ENCODE measurements around the gene BARHL2.

BARHL2 gene

DNA sequence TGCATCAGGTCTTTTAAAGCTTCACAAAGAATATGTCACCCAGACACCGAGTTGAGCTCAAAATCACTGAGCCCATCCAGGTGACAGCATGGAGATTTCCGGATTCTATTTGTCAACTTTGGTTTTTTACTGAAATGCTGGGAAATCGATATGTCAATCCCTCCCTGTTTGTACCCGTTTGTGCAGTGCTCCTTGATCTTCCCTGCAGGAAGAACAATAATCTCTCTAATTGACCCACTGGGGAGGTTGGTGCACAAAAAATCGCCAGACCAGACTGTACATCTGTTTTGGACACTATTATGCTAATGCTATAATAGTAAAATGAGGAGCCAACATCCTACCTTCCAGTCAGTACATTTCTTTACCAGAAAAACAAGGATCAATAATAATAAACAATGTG is 1.8 kb downstream of the BARHL2 start:
- no peak overlapping the region for H3K14ac ChIP-seq (ENCODE audit: low read length)
- H2BK15ac ChIP-seq (ENCODE audit: low read length) = no peak overlapping the region
- H2BK12ac ChIP-seq (ENCODE audit: low read length) = no peak overlapping the region
- H4K91ac ChIP-seq (ENCODE audit: low read depth, low read length, poor library complexity) = no peak overlapping the region
- no peak overlapping the region for H3K4me3 ChIP-seq (ENCODE audit: low read length in 2 of 2)
- no peaks in the 10 kb centered on the region for H3K36me3 ChIP-seq (replicated peaks in 1 of 2; ENCODE audit: control insufficient read depth in 2 of 2, insufficient read depth in 2 of 2, low read length in 2 of 2)
- H2BK5ac ChIP-seq (ENCODE audit: low read length) = no peak overlapping the region
- H3K18ac ChIP-seq (ENCODE audit: low read length) = no peak overlapping the region
- no peak overlapping the region for H2AFZ ChIP-seq (ENCODE audit: low read length)
- no peak overlapping the region for H3K27ac ChIP-seq (replicated peaks; ENCODE audit: low read length)
- WGBS, 2 donors (ENCODE audit: extremely low coverage in 2 of 2, insufficient read length in 2 of 2, insufficient replicate concordance in 1 of 2) = no CpG with 5 or more reads among the region's 5 CpGs
- no peak overlapping the region for H4K8ac ChIP-seq (ENCODE audit: low read depth, low read length)
- no peak overlapping the region for H3K9ac ChIP-seq (ENCODE audit: low read depth, low read length, poor library complexity)
- no peak overlapping the region for H3K4me2 ChIP-seq (ENCODE audit: insufficient read depth, low read length, poor library complexity, severe bottlenecking)
- peaks cover 74 to 99% (median 90%) of the 10 kb centered on the region in 3 experiments for H3K27me3 ChIP-seq (ENCODE audit: control insufficient read depth in 3 of 3, insufficient read depth in 3 of 3, low read depth in 1 of 3, low read length in 3 of 3)
- H3K23ac ChIP-seq (ENCODE audit: low read depth, low read length, poor library complexity) = no peak overlapping the region
- H3K4ac ChIP-seq (ENCODE audit: low read length) = no peak overlapping the region
- no peaks in the 10 kb centered on the region for H3K79me1 ChIP-seq (ENCODE audit: low read depth, low read length)
- H2AK5ac ChIP-seq (ENCODE audit: low read depth, low read length) = no peak overlapping the region
- H2BK120ac ChIP-seq (ENCODE audit: low read depth, low read length) = no peak overlapping the region
- no peak for DNase-seq (ENCODE audit: low spot score)
- peaks cover 0 to 7% of the 10 kb centered on the region in 2 donors for H3K4me1 ChIP-seq (ENCODE audit: control insufficient read depth in 2 of 2, insufficient read depth in 1 of 2, low read depth in 1 of 2, low read length in 2 of 2)
- H3K9me3 ChIP-seq (replicated peaks in 1 of 2; ENCODE audit: control insufficient read depth in 2 of 2, insufficient read depth in 1 of 2, low read depth in 1 of 2, low read length in 2 of 2) = peaks cover 3 to 5% of the 10 kb centered on the region in 2 donors

DNA sequence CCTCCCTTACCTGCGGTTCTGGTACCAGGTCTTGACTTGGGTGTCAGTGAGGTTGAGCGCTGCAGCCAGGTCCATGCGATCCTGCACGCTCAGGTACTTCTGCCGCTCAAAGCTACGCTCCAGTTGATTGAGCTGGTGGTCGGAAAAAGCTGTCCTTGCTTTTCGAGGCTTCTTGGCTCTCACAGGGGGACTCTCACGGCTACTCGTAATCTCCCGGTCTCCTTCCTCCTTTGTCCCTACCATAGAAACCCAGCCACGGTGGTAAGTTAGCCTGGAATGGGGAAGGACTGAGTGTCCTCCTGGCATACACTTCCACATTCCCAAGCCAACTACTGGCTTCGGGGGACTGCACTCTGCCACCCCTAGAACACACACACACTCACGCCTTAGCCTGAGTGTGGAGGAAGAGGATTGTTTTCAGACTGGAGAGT is 2.6 kb downstream of the BARHL2 start:
- Histone ChIP-seq H4K8ac (ENCODE audit: low read depth, low read length) (no peak overlapping the region), H3K4ac (ENCODE audit: low read length) (no peak overlapping the region), H2BK15ac (ENCODE audit: low read length) (no peak overlapping the region), H3K18ac (ENCODE audit: low read length) (no peak overlapping the region), H3K27me3 (ENCODE audit: control insufficient read depth in 3 of 3, insufficient read depth in 3 of 3, low read depth in 1 of 3, low read length in 3 of 3) (peaks cover 66 to 99% (median 90%) of the 10 kb centered on the region in 3 experiments), H3K4me1 (ENCODE audit: control insufficient read depth in 2 of 2, insufficient read depth in 1 of 2, low read depth in 1 of 2, low read length in 2 of 2) (peaks cover 0 to 7% of the 10 kb centered on the region in 2 donors), H2BK5ac (ENCODE audit: low read length) (no peak overlapping the region), H3K9me3 (replicated peaks in 1 of 2; ENCODE audit: control insufficient read depth in 2 of 2, insufficient read depth in 1 of 2, low read depth in 1 of 2, low read length in 2 of 2) (peaks cover 3 to 4% of the 10 kb centered on the region in 2 donors), H3K79me1 (ENCODE audit: low read depth, low read length) (no peaks in the 10 kb centered on the region), H3K23ac (ENCODE audit: low read depth, low read length, poor library complexity) (no peak overlapping the region), H3K36me3 (replicated peaks in 1 of 2; ENCODE audit: control insufficient read depth in 2 of 2, insufficient read depth in 2 of 2, low read length in 2 of 2) (no peaks in the 10 kb centered on the region), H3K4me3 (ENCODE audit: low read length in 2 of 2) (no peak overlapping the region), H3K4me2 (ENCODE audit: insufficient read depth, low read length, poor library complexity, severe bottlenecking) (no peak overlapping the region), H3K14ac (ENCODE audit: low read length) (no peak overlapping the region), H3K9ac (ENCODE audit: low read depth, low read length, poor library complexity) (no peak overlapping the region), H2BK120ac (ENCODE audit: low read depth, low read length) (no peak overlapping the region), H3K27ac (replicated peaks; ENCODE audit: low read length) (no peak overlapping the region), H2BK12ac (ENCODE audit: low read length) (no peak overlapping the region), H4K91ac (ENCODE audit: low read depth, low read length, poor library complexity) (no peak overlapping the region), H2AFZ (ENCODE audit: low read length) (no peak overlapping the region), H2AK5ac (ENCODE audit: low read depth, low read length) (no peak overlapping the region)
- WGBS, 2 donors (ENCODE audit: extremely low coverage in 2 of 2, insufficient read length in 2 of 2, insufficient replicate concordance in 1 of 2) = no CpG with 5 or more reads among the region's 14 CpGs
- no peak for DNase-seq (ENCODE audit: low spot score)

DNA sequence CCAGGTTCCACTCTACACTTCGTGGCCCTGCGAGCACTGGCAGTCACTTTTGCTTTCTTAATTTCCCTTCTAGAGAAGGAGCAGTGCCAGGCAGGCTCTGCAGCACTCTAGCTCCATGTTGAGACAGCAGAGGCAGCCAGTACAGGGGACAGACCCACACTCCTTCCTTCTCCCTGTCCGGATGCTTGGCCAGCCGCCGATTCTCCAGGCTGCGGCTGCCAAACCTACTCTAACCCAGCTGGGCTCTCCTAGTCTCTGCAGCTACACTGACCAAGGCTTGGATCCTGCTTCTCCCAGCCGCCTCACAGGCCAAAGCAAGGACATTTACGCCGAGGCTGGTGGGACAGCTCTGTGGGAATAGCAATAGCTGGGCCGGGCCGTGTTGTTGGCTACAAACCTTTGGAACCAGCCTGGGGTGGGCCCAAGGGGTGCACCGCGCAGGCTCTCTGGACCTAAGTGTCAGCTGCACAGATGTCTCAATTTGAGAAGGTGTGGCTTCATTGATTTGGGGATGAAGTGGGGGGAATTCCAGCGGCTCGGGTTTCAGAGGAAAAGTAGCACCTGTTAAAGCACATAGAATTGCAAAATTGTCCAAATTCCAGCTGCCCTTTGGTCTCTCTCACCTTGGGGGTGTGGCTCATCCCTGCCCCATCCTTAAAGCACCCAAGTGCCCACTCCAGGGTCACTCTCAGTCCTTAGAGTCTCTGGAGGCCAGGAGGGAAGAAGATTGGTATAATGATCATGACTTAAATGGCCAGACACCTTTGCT is 3.2 kb downstream of the BARHL2 start:
- DNase-seq (ENCODE audit: low spot score) = no peak
- no peak overlapping the region for H4K91ac ChIP-seq (ENCODE audit: low read depth, low read length, poor library complexity)
- peaks cover 63 to 98% (median 89%) of the 10 kb centered on the region in 3 experiments for H3K27me3 ChIP-seq (ENCODE audit: control insufficient read depth in 3 of 3, insufficient read depth in 3 of 3, low read depth in 1 of 3, low read length in 3 of 3)
- WGBS, 2 donors (ENCODE audit: extremely low coverage in 2 of 2, insufficient read length in 2 of 2, insufficient replicate concordance in 1 of 2) = no CpG with 5 or more reads among the region's 15 CpGs
- no peak overlapping the region for H2BK120ac ChIP-seq (ENCODE audit: low read depth, low read length)
- no peak overlapping the region for H3K4ac ChIP-seq (ENCODE audit: low read length)
- no peak overlapping the region for H3K4me3 ChIP-seq (ENCODE audit: low read length in 2 of 2)
- no peak overlapping the region for H2BK5ac ChIP-seq (ENCODE audit: low read length)
- H2AFZ ChIP-seq (ENCODE audit: low read length) = no peak overlapping the region
- H4K8ac ChIP-seq (ENCODE audit: low read depth, low read length) = no peak overlapping the region
- H2BK12ac ChIP-seq (ENCODE audit: low read length) = no peak overlapping the region
- no peak overlapping the region for H2BK15ac ChIP-seq (ENCODE audit: low read length)
- H3K4me2 ChIP-seq (ENCODE audit: insufficient read depth, low read length, poor library complexity, severe bottlenecking) = no peak overlapping the region
- no peak overlapping the region for H3K14ac ChIP-seq (ENCODE audit: low read length)
- H3K36me3 ChIP-seq (replicated peaks in 1 of 2; ENCODE audit: control insufficient read depth in 2 of 2, insufficient read depth in 2 of 2, low read length in 2 of 2) = no peaks in the 10 kb centered on the region
- H3K4me1 ChIP-seq (ENCODE audit: control insufficient read depth in 2 of 2, insufficient read depth in 1 of 2, low read depth in 1 of 2, low read length in 2 of 2) = peaks cover 0 to 6% of the 10 kb centered on the region in 2 donors
- H3K18ac ChIP-seq (ENCODE audit: low read length) = no peak overlapping the region
- no peak overlapping the region for H3K23ac ChIP-seq (ENCODE audit: low read depth, low read length, poor library complexity)
- H3K9me3 ChIP-seq (replicated peaks in 1 of 2; ENCODE audit: control insufficient read depth in 2 of 2, insufficient read depth in 1 of 2, low read depth in 1 of 2, low read length in 2 of 2) = peaks cover 3 to 4% of the 10 kb centered on the region in 2 donors
- H3K9ac ChIP-seq (ENCODE audit: low read depth, low read length, poor library complexity) = no peak overlapping the region
- no peak overlapping the region for H2AK5ac ChIP-seq (ENCODE audit: low read depth, low read length)
- no peak overlapping the region for H3K27ac ChIP-seq (replicated peaks; ENCODE audit: low read length)
- no peaks in the 10 kb centered on the region for H3K79me1 ChIP-seq (ENCODE audit: low read depth, low read length)

DNA sequence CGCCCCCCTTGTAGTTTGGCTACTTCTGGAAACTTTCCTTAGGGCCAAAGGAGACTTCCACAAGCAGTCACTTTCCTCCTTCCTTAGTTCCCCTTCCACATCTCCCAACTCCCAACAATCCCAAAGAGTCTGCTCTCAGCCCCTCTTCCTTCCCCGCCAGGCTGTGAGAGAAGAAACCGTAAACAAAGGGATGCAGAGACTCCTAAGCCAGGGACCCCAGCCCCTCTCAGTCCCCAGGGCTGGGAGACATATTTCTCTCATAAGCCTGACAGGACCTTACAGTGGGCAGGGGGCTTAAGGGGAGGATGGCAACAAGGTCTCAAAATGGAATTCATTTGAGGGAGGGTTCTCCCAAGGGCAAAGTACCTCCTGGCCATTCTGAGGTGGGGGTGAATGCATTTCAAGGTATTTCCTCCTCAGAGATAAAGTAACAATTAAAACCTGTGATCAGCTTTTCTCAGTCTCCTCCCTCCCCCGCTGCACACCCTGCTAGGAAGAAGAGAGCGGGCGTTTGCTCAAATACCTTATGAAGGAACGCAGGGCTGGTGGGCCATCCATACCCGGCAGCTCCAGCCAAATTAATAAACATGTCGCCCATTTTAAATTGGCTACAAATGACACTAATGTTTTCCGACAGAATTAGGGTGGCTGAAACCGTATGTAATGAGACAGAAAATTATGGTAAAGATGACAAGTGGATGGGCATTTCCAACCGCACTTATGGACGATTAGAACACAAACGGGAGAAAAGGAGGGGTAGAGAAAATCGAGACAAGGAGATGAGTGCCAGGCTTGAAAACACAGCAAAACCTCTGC is 4.0 kb downstream of the BARHL2 start:
- Histone ChIP-seq H2BK120ac (ENCODE audit: low read depth, low read length) (peak overlapping the region; percentile 19), H2BK15ac (ENCODE audit: low read length) (no peak overlapping the region), H3K27me3 (ENCODE audit: control insufficient read depth in 3 of 3, insufficient read depth in 3 of 3, low read depth in 1 of 3, low read length in 3 of 3) (peaks cover 56 to 98% (median 89%) of the 10 kb centered on the region in 3 experiments), H4K91ac (ENCODE audit: low read depth, low read length, poor library complexity) (no peak overlapping the region), H2BK12ac (ENCODE audit: low read length) (no peak overlapping the region), H3K79me1 (ENCODE audit: low read depth, low read length) (no peaks in the 10 kb centered on the region), H3K14ac (ENCODE audit: low read length) (no peak overlapping the region), H3K4ac (ENCODE audit: low read length) (no peak overlapping the region), H3K23ac (ENCODE audit: low read depth, low read length, poor library complexity) (no peak overlapping the region), H3K18ac (ENCODE audit: low read length) (no peak overlapping the region), H2BK5ac (ENCODE audit: low read length) (no peak overlapping the region), H4K8ac (ENCODE audit: low read depth, low read length) (no peak overlapping the region), H3K4me2 (ENCODE audit: insufficient read depth, low read length, poor library complexity, severe bottlenecking) (no peak overlapping the region), H3K9ac (ENCODE audit: low read depth, low read length, poor library complexity) (no peak overlapping the region), H3K4me3 (ENCODE audit: low read length in 2 of 2) (no peak overlapping the region), H2AK5ac (ENCODE audit: low read depth, low read length) (no peak overlapping the region), H3K27ac (replicated peaks; ENCODE audit: low read length) (no peak overlapping the region), H3K4me1 (ENCODE audit: control insufficient read depth in 2 of 2, insufficient read depth in 1 of 2, low read depth in 1 of 2, low read length in 2 of 2) (peaks cover 0 to 1% of the 10 kb centered on the region in 2 donors), H3K36me3 (replicated peaks in 1 of 2; ENCODE audit: control insufficient read depth in 2 of 2, insufficient read depth in 2 of 2, low read length in 2 of 2) (no peaks in the 10 kb centered on the region), H3K9me3 (replicated peaks in 1 of 2; ENCODE audit: control insufficient read depth in 2 of 2, insufficient read depth in 1 of 2, low read depth in 1 of 2, low read length in 2 of 2) (peaks cover 3 to 4% of the 10 kb centered on the region in 2 donors), H2AFZ (ENCODE audit: low read length) (no peak overlapping the region)
- no CpG with 5 or more reads among the region's 15 CpGs for WGBS, 2 donors (ENCODE audit: extremely low coverage in 2 of 2, insufficient read length in 2 of 2, insufficient replicate concordance in 1 of 2)
- no peak for DNase-seq (ENCODE audit: low spot score)
